ENCODE measurements around the gene REX1BD. TPM values are rescaled to one million over a fixed set of nuclear protein-coding genes. Genes with fewer than 3 reads are reported as not detected.
A peak's percentile ranks its signal among the peaks of the same experiment; 100 is the strongest.
"Not testable (repeated sequence)": the region's sequence is repeated elsewhere in the genome, so short reads cannot be mapped to it uniquely, and the experiment has no call there.

The REX1BD gene
- 90.9 and 100 TPM in 2 replicates for total RNA-seq (2014; rRNA removed)
- 62.2 TPM for polyA plus RNA-seq (2012)

GRCh38 chr19:18588611-18589379, at the start of gene REX1BD:
TSS of gene REX1BD (plus strand) at chr19:18588798. CDS start at chr19:18588802, 4 bp downstream.
- DNase-seq (ENCODE audit: low read depth), result peak; percentile 79

GRCh38 chr19:18539372-18539771, 49.2 kb upstream of the REX1BD start:
- DNase-seq (ENCODE audit: low read depth), result no peak

GRCh38 chr19:18540200-18540599, 48.4 kb upstream of the REX1BD start:
- DNase-seq (ENCODE audit: low read depth), result not testable (repeated sequence)

- peak; percentile 47 for DNase-seq (ENCODE audit: low read depth)
These were observed 47.2 kb upstream of the REX1BD start for GRCh38 chr19:18541258-18541991.

GRCh38 chr19:18541992-18542940, 46.3 kb upstream of the REX1BD start:
- no peak for DNase-seq (ENCODE audit: low read depth)

GRCh38 chr19:18542941-18543813, 45.4 kb upstream of the REX1BD start, which contains the start of gene FKBP8:
TSS of gene FKBP8 (minus strand) at chr19:18543573. CDS start at chr19:18541970, 1,603 bp downstream.
- peak; percentile 71 for DNase-seq (ENCODE audit: low read depth)

- DNase-seq (ENCODE audit: low read depth), result peak; percentile 38
These were observed 44.7 kb upstream of the REX1BD start for GRCh38 chr19:18543814-18544475.

GRCh38 chr19:18551631-18552030, 37.0 kb upstream of the REX1BD start:
- no peak for DNase-seq (ENCODE audit: low read depth)

- DNase-seq (ENCODE audit: low read depth), result peak; percentile 98
These were observed 31.0 kb upstream of the REX1BD start, which contains the start of gene KXD1 for GRCh38 chr19:18557411-18558201. TSS of gene KXD1 (plus strand) at chr19:18557870. CDS start at chr19:18562057, 4,187 bp downstream.

- DNase-seq (ENCODE audit: low read depth), result no peak
These were observed 30.4 kb upstream of the REX1BD start for GRCh38 chr19:18558202-18558555.

GRCh38 chr19:18558604-18559003, 30.0 kb upstream of the REX1BD start:
- DNase-seq (ENCODE audit: low read depth), result no peak

GRCh38 chr19:18559685-18560084, 28.9 kb upstream of the REX1BD start:
- DNase-seq (ENCODE audit: low read depth), result no peak

- no peak for DNase-seq (ENCODE audit: low read depth)
These were observed 26.5 kb upstream of the REX1BD start for GRCh38 chr19:18562086-18562485.

- no peak for DNase-seq (ENCODE audit: low read depth)
These were observed 21.6 kb upstream of the REX1BD start for GRCh38 chr19:18566953-18567352.

GRCh38 chr19:18568367-18568766, 20.2 kb upstream of the REX1BD start:
- DNase-seq (ENCODE audit: low read depth), result no peak

GRCh38 chr19:18571564-18572344, 16.8 kb upstream of the REX1BD start, which contains the start of gene UBA52:
TSS of gene UBA52 (plus strand) at chr19:18571857. CDS start at chr19:18573301, 1,444 bp downstream.
- peak; percentile 93 for DNase-seq (ENCODE audit: low read depth)

- no peak for DNase-seq (ENCODE audit: low read depth)
These were observed 13.8 kb upstream of the REX1BD start for GRCh38 chr19:18574691-18575291.

- DNase-seq (ENCODE audit: low read depth), result no peak
These were observed 12.2 kb upstream of the REX1BD start for GRCh38 chr19:18576383-18576782.
